HG02884 (cell line): Measurements from ENCODE around the gene CYP4F3.
"Not testable (repeated sequence)": the region's sequence is repeated elsewhere in the genome, so short reads cannot be mapped to it uniquely, and the experiment has no call there.

ENCODE experiments used
- ATAC-seq: cut with Tn5 transposase; IDR thresholded peaks from one replicate; pipeline ENCODE4 v1.9.1; 2021; ENCODE audit warnings: mild to moderate bottlenecking, moderate library complexity; ENCODE audit not compliant: unreplicated experiment

CYP4F3 gene, protein sequence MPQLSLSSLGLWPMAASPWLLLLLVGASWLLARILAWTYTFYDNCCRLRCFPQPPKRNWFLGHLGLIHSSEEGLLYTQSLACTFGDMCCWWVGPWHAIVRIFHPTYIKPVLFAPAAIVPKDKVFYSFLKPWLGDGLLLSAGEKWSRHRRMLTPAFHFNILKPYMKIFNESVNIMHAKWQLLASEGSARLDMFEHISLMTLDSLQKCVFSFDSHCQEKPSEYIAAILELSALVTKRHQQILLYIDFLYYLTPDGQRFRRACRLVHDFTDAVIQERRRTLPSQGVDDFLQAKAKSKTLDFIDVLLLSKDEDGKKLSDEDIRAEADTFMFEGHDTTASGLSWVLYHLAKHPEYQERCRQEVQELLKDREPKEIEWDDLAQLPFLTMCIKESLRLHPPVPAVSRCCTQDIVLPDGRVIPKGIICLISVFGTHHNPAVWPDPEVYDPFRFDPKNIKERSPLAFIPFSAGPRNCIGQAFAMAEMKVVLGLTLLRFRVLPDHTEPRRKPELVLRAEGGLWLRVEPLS

DNA sequence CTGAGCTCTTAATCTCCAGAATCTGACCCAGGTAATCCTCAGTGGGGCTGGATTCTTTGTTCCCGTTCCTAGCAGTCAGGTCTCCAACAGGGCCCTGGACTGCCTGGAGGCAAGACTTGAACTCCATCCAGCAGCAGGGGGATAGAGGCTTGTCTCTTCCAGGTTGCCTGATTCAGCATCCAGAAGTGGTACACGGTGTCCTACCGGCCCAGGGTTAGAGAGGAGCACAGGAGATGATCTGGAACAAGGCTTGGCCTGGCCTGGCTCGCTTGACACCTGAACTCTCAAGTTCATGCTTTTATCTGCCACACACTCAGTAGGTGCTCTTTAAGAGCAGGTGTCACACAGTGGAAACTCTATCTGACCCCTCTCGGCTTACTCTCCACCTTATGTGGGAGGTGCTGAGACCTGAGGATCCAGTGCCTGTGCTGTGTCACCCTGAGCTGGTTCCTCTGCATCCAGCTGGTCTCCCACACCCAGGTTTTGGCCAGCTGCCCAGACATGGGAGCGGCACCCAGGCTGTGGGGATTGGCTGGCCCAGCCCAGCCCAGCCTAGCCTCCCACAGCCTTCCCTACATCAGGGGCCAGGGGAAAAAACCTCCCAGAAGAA, at the start of gene CYP4F3:
Gene CYP4F3, plus strand, starts transcription at position 604 of the 610 bp plus-strand sequence. CDS start 519 bp downstream, outside the sequence.
- ATAC-seq, result no peak

DNA sequence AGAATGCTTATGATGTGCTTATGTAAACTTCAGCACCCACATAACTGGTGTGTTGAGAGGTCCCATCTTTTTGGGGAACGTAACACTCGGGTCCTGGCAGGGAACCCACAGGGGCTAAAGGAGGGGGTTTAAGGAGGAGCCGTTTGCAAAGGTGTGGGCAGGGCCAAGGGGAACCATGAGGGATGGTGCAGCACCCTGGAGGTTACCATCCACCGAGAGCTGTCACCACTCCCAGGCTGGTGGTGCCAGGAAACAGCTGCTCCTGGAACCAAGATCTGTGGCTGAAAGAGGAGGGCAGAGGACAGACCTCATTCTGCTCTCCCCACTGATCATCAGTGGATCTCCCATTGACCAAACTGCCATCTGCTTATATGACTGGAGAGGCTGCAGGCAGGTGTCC, 48.9 kb upstream of the CYP4F3 start:
- no peak for ATAC-seq

GRCh38 chr19:15592506-15592905, 48.2 kb upstream of the CYP4F3 start:
- not testable (repeated sequence) for ATAC-seq

DNA sequence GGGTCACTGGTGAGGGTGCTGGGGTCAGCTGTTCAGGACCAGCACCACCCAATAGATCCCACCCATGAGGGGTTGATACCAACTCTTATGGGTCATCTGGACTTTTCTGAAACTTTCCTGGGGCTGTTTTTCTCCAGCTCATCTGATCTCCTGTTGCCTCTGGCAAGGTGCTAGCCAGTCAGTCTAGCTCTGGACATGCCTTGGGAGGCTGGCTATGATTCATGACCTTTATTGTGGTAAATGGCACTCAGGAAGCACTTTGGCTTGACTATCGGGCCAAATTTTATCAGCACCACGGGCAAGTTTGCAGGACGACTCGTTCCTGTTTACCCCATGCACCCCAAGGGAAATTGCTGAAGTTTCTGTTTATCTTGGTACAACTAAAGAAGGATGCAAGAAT, 46.9 kb upstream of the CYP4F3 start:
- ATAC-seq, result not testable (repeated sequence)

- ATAC-seq, result no peak
Measured at GRCh38 chr19:15595069-15595468, 45.6 kb upstream of the CYP4F3 start.

- not testable (repeated sequence) for ATAC-seq
Measured at GRCh38 chr19:15607978-15608925, 32.4 kb upstream of the CYP4F3 start.

GRCh38 chr19:15609261-15609660, 31.4 kb upstream of the CYP4F3 start:
- ATAC-seq, result no peak

- no peak for ATAC-seq
Measured at GRCh38 chr19:15612342-15612741, 28.4 kb upstream of the CYP4F3 start.

DNA sequence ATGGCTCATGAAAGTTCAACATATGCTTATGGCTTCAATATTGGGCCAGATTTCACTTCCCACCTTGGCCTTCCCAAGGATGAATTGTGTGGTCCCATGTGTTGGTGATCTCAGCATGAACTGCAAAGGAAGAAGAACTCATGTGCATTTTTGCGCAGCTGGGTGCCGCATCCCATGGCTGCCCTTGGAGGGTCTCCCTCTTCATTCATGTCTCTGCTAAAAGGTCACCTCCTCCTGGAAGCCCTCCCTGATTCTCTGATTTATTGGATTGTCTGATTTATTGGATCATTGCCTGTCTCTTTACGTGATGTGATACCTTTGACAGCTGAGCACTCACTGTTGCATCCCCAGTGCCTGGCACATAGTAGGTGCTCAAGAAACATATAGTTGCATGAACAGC, 27.4 kb upstream of the CYP4F3 start:
- ATAC-seq, result no peak

DNA sequence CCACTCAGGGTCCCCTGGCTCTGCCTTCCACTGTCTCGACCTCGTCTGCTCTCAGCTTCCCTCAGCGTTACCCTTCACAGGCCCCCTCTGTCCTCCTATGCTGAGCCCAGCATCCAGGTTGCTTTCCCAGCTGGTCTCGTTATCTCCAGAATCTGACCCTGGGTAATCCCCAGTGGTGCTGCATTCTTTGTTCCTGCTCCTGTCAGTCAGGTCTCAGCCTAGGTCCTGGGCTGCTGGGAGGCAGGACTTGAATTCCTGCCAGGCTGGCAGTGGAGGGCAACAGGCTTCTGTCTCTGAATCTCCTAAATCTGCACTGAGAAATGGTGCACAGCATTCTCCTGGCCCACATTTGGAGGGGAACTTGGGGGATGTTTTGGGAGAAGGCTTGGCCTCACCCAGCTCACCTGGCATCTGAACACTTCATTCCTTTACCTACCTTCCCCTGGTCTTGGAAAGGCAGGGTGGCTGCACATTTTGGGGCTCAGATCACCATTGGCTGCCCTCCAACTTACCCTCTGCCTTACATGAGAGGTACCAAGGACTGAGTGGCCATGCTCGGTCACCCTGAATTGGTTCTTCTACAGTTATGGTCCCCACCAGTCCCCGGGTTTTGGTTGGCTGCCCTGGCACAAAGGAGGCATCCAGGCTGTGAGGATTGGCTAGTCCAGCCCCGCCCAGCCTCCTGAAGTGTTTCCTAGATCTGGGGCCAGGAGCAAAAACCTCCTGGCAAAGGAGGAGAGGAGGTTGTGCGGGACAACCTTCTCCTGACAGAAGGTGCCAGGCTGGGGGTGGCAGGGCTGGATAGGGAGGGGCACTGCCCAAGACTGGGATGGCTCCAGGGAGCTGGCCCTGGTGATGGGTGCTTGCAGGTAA, 26.0 kb upstream of the CYP4F3 start, which contains the start of gene CYP4F8:
Gene CYP4F8, plus strand, starts transcription at position 712 of the 873 bp plus-strand sequence. CDS start 399 bp downstream, outside the sequence.
- ATAC-seq, result no peak

DNA sequence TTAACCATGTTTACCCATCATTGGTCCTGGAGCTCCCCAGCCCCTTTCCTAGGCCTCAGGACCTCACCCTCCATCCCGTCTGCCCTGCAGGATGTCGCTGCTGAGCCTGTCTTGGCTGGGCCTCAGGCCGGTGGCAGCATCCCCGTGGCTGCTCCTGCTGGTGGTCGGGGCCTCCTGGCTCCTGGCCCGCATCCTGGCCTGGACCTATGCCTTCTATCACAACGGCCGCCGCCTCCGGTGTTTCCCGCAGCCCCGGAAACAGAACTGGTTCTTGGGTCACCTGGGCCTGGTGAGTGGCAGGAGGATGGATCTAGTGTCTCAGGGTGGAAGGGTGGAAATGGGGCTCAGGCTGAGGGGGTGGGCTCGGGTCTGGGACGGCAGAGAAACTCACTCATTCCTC, 25.2 kb upstream of the CYP4F3 start:
- no peak for ATAC-seq

DNA sequence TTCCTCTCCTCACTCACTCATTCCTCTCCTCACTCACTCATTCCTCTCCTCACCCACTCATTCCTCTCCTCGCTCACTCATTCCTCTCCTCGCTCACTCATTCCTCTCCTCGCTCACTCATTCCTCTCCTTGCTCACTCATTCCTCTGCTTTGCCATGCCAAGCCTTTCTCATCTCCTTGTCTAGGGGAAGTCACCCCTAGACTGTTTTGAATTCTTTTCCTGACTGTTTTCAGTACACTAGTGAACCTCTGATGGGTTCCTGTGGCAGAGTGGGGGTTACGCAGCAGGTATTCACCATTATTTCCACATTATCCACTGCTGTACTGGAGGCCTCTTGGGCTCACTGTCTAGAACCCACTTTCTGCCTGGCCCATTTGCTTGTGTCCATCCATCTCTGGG, 24.5 kb upstream of the CYP4F3 start:
- ATAC-seq, result no peak

DNA sequence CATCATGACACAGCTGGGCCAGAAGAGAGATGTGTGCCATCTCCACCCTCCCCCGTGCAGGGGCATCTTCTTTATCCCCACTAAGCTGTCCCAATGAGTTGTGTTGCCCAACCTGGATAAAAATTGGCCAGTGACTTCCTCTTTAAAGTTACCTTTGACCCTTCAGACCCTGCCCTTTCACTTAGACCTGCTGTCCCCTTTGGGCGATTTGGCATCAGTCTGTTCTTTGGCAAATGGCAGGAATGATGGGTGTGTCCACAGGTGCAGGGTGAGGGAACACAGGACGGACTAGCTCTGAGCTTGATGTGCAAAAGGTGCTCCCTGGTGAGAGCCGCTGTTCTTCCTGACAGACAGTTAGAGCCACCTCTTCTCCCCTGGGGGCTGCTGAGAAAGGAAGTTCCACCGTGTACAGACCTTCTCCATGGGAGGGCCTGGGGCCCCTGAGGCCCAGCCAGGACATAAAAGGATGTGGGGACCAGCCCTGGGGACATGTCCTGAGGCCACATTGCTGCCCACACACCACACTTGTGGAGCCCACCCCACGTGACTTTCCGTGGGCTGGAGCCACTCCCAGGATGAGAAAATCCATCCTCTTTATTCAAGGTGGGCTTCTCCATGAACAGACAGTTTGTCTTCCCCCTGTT, 23.9 kb upstream of the CYP4F3 start:
- no peak for ATAC-seq

- ATAC-seq, result no peak
Measured at GRCh38 chr19:15618321-15618720, 22.4 kb upstream of the CYP4F3 start.

DNA sequence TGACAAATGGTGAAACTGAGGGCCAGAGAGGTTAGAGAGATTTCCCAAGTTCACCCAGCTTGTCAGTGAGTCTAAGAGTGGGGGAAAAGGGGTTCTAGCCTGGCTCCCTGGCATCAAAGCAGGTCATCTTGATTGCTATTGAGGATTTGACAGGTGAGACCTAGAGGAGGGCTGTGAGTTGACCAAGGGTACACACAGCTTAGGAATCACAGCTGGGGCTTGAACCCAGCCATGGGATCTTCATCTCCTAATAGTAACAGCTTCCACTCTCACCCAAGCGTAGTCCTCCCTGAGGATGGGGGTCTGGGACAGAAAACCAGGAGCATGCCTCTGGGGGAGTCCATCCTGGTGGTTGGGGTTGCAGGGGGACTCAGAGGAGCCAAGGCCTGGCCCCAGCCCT, 18.9 kb upstream of the CYP4F3 start:
- ATAC-seq, result no peak

- no peak for ATAC-seq
Measured at GRCh38 chr19:15622991-15623390, 17.7 kb upstream of the CYP4F3 start.

- ATAC-seq, result no peak
Measured at GRCh38 chr19:15623711-15624318, 16.9 kb upstream of the CYP4F3 start.

GRCh38 chr19:15628236-15629002, 12.3 kb upstream of the CYP4F3 start:
- no peak for ATAC-seq
